ENCODE results near the gene PRR35.

PRR35 gene

DNA sequence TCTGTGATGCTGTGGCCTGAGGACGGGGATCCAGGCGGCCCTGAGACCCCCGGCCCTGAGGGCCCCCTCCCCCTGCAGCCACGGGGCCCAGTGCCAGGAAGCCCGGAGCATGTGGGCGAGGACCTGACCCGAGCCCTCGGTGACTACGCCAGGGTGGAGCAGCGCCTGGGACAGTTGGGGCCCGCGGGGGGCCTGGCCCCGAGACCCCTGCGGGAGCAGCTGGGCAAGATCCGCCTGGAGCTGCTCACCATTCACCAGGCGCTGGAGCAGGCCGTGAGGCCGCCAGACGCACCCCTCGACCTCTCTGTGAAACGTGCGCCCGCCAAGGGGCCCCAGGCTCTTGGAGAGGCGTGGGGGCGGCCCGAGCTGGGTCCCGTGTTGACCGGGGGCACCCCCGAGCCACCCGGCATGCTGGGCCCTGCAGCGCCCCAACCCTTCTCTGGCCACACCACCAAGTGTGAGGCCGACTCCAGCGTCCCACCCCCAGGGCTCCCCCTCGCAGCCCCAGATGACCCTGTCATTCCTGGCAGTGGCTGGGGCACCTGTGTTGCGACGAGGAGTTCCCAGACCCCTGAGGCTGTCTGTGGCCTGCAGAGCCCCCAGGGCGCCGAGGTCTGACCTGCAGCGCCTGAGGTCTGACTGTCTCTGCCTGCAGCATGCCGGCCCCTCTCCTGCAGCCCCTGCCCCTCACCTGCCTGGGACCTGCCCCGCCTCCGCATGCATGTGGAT is 4.7 kb downstream of the PRR35 start:
- DNase-seq (ENCODE audit: low read depth), result no peak

GRCh38 chr16:565419-566330 is 5.5 kb downstream of the PRR35 start:
- DNase-seq (ENCODE audit: low read depth), result no peak

GRCh38 chr16:566475-567372 is 6.5 kb downstream of the PRR35 start, which contains the start of gene NHLRC4:
NHLRC4 (plus strand) TSS chr16:567005; CDS start chr16:568048, 1,043 bp downstream.
- peak; percentile 35 for DNase-seq (ENCODE audit: low read depth)

GRCh38 chr16:567373-568256 is 7.4 kb downstream of the PRR35 start:
- DNase-seq (ENCODE audit: low read depth), result no peak

DNA sequence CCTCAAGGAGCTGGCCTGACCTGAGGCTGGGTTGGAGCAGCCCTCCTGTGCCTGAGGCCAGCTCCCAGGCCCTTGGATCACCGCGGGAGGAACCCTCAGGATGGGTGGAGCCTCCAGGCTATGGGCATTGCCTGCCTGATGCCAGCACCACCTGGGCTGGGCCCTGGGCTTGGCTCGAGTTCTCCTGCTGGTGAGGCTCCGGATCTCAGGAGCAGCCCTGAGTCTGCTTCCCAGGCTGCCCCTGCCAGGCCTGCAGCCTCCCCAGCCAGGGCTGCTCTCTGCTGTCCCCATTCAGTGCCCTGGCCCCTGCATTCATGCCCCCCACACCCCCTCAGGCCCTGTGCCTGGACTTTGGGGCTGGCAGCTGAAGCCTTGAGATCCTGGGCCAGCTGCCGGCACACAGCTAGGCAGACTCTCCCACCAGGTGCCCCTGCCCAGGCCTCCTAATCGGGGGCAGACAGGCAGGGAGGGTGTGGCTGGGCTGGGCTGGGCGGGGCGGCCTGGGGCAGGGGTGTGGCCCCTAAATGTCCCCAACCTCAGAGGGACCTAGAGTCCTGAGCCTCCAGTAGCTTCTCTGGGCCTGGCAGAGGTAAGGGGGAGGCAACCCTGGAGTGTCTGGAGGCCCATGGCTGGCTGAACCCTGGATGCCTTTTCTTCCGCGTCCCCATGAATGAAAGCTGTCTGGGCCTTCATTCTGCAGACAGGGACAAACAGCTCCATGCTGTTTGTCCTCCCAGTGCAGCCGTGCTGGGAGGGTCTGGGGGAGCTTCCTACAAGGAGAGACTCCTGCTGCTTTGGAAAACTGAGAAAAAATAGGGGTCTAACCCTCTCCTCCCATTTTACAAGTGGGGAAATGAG is 8.4 kb downstream of the PRR35 start:
- DNase-seq (ENCODE audit: low read depth), result no peak

- DNase-seq (ENCODE audit: low read depth), result peak; percentile 50
Observed at GRCh38 chr16:569445-570254, 9.5 kb downstream of the PRR35 start, which contains the start of gene PIGQ. PIGQ (plus strand) TSS chr16:569968; CDS start chr16:574075, 4,107 bp downstream.

DNA sequence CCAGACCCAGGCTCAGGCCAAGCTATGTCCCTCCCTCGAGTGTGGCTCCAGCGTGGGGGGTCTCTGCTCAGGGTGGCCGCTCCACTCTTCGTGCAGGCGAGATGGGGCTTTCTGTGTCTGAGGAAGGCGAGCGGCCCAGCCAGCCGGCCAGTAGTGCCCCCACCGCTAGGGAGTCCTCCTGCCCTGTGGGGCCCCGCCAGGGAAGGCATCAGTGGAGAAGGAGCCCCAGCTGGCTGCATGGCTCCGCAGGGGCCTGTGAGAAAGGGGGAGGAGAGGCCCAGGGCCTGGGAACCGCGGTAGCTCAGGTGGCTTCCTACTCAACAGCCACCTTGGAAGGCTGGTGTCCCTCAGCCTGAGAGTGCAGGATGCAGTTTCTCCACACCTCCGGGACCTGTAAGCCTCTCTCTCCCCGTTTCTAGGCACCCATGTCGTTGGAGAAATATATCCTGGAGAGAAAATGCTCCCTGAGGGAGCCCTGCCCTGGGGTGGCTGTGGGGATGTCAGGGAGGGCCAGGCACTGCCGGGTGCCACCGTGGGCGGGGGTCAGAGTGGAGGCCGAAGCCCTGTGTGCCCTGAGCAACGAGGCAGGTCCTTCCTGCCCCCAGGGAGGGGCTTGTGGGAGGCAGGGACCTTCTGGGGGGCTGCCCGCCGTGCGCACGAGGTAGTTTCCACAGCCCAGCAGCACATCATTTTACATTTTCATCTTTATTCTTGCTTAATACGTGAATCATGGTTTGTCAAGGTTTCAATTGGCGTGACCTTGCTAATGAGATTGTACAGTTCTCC is 12.9 kb downstream of the PRR35 start:
- no peak for DNase-seq (ENCODE audit: low read depth)

DNA sequence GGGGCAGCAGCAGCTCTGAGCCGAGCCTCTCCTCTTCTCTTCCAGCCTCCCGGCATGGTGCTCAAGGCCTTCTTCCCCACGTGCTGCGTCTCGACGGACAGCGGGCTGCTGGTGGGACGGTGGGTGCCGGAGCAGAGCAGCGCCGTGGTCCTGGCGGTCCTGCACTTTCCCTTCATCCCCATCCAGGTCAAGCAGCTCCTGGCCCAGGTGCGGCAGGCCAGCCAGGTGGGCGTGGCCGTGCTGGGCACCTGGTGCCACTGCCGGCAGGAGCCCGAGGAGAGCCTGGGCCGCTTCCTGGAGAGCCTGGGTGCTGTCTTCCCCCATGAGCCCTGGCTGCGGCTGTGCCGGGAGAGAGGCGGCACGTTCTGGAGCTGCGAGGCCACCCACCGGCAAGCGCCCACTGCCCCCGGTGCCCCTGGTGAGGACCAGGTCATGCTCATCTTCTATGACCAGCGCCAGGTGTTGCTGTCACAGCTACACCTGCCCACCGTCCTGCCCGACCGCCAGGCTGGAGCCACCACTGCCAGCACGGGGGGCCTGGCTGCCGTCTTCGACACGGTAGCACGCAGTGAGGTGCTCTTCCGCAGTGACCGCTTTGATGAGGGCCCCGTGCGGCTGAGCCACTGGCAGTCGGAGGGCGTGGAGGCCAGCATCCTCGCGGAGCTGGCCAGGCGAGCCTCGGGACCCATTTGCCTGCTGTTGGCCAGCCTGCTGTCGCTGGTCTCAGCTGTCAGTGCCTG is 14.0 kb downstream of the PRR35 start:
- no peak for DNase-seq (ENCODE audit: low read depth)

GRCh38 chr16:575354-576196 is 15.4 kb downstream of the PRR35 start:
- DNase-seq (ENCODE audit: low read depth), result no peak

DNA sequence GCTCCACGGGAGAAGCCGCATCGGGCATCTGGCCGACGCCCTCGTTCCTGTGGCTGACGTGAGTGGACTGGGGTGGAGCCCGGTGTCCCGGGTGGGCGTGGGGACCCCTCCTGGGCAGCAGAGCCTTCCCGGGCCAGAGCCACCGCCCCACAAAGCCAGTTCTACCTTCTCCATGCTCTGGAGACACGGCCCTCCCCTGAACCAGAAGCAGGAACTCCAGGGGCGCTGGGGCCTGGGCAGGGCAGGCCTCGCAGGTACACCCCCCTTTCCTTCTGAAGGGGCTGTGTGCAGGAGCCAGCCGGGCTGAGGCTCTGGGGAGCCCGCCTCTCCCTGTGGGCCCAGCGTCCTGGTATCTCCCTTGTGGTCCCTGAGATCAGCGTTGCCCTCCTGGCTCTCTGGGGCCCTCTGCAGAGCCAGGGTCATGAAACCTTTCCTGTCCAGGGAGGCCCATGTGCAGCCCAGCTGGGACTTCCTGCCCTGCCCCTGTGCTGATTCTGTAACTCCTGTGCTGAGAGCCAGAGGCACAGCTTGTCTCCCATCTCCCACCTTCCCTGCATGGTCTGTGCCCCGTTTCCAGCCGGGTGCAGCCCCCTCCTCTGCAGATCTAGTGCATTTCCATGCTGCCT is 16.1 kb downstream of the PRR35 start:
- no peak for DNase-seq (ENCODE audit: low read depth)

- no peak for DNase-seq (ENCODE audit: low read depth)
Observed at GRCh38 chr16:576823-577201, 16.6 kb downstream of the PRR35 start.

- DNase-seq (ENCODE audit: low read depth), result no peak
Observed at GRCh38 chr16:577796-578195, 17.6 kb downstream of the PRR35 start.

GRCh38 chr16:578232-578869 is 18.2 kb downstream of the PRR35 start:
- no peak for DNase-seq (ENCODE audit: low read depth)

DNA sequence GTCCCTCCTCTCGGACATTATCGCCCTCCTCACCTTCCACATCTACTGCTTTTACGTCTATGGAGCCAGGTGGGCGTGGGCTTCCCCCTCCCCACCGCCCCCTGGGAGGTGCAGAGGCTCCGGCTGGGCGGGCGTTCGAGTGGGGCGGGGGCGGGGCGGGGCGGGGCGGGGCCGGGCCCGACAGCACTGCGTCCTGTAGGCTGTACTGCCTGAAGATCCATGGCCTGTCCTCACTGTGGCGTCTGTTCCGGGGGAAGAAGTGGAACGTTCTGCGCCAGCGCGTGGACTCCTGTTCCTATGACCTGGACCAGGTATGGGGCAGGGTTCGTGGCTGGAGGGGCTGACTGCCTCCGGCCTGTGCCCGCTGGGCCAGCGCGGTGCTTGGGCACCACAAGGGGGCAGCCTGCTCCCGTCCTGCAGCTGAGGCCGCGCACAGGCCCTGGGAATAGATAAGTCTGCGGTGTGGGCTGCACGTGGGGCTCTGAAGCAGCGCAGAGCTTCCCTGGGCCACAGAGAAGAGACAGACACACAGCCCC is 18.7 kb downstream of the PRR35 start:
- DNase-seq (ENCODE audit: low read depth), result peak; percentile 45

DNA sequence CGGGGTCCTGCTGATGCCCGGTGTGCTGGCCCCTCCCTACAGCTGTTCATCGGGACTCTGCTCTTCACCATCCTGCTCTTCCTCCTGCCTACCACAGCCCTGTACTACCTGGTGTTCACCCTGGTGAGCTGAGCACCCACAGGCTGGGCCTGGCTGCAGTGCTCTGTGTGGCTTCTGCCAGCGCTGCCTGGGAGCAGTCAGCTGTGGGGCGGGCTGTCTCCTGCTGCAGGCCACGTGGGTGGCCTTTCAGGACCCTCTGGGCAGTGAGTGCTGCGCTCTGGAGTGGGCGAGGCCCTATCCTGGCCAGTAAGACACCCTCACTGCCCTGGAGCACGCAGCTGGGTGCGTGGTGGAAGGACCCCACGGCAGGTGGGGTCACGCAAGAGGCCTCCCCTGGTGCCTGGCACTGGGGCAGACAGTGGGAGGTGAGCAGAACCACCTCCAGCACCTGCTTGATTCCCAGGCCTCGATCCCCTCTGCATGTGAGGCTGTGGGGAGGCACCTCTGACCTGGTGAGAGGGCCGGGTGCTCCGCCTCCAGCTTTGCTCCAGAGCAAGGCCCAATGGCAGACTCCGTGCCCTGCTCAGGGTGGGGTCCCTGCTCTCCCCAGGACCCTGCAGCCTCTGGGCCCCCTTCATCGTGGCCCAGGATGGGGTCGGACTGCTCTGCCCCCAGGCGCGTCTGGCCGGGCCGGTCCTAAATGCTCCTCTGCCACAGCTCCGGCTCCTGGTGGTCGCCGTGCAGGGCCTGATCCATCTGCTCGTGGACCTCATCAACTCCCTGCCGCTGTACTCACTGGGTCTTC is 20.1 kb downstream of the PRR35 start:
- no peak for DNase-seq (ENCODE audit: low read depth)

All from activated T-cell treated with anti-CD3 and anti-CD28 coated beads for 1 hour (primary cell).